ENCODE data around the gene ACOXL.

ACOXL gene

GRCh38 chr2:110875384-110875725 lies 143.0 kb downstream of the ACOXL start:
- no peak for DNase-seq (ENCODE audit: low read depth, low spot score)

GRCh38 chr2:110876167-110876999 lies 144.0 kb downstream of the ACOXL start:
- DNase-seq (ENCODE audit: low read depth, low spot score) = peak; percentile 18

- DNase-seq (ENCODE audit: low read depth, low spot score) = no peak
These were observed 144.9 kb downstream of the ACOXL start for GRCh38 chr2:110877031-110877827.

GRCh38 chr2:110878150-110878549 lies 145.8 kb downstream of the ACOXL start:
- DNase-seq (ENCODE audit: low read depth, low spot score) = no peak

- no peak for DNase-seq (ENCODE audit: low read depth, low spot score)
These were observed 149.5 kb downstream of the ACOXL start for GRCh38 chr2:110881908-110882307.

GRCh38 chr2:110883406-110883805 lies 151.0 kb downstream of the ACOXL start:
- DNase-seq (ENCODE audit: low read depth, low spot score) = no peak

GRCh38 chr2:110885256-110885655 lies 152.9 kb downstream of the ACOXL start:
- no peak for DNase-seq (ENCODE audit: low read depth, low spot score)

- DNase-seq (ENCODE audit: low read depth, low spot score) = no peak
These were observed 154.6 kb downstream of the ACOXL start for GRCh38 chr2:110886826-110887573.

- no peak for DNase-seq (ENCODE audit: low read depth, low spot score)
These were observed 156.0 kb downstream of the ACOXL start for GRCh38 chr2:110888411-110888810.

- DNase-seq (ENCODE audit: low read depth, low spot score) = no peak
These were observed 159.3 kb downstream of the ACOXL start for GRCh38 chr2:110891626-110892025.

- no peak for DNase-seq (ENCODE audit: low read depth, low spot score)
These were observed 163.9 kb downstream of the ACOXL start for GRCh38 chr2:110896226-110896625.

- DNase-seq (ENCODE audit: low read depth, low spot score) = no peak
These were observed 165.6 kb downstream of the ACOXL start for GRCh38 chr2:110897966-110898365.

GRCh38 chr2:110900191-110900590 lies 167.8 kb downstream of the ACOXL start:
- no peak for DNase-seq (ENCODE audit: low read depth, low spot score)

GRCh38 chr2:110903548-110903947 lies 171.2 kb downstream of the ACOXL start:
- DNase-seq (ENCODE audit: low read depth, low spot score) = no peak

GRCh38 chr2:110904116-110904778 lies 171.9 kb downstream of the ACOXL start:
- no peak for DNase-seq (ENCODE audit: low read depth, low spot score)

GRCh38 chr2:110904779-110905148 lies 172.4 kb downstream of the ACOXL start:
- peak; percentile 37 for DNase-seq (ENCODE audit: low read depth, low spot score)

- DNase-seq (ENCODE audit: low read depth, low spot score) = no peak
These were observed 172.8 kb downstream of the ACOXL start for GRCh38 chr2:110905217-110905616.

GRCh38 chr2:110906613-110907298 lies 174.4 kb downstream of the ACOXL start:
- no peak for DNase-seq (ENCODE audit: low read depth, low spot score)

GRCh38 chr2:110909501-110909900 lies 177.1 kb downstream of the ACOXL start:
- DNase-seq (ENCODE audit: low read depth, low spot score) = no peak

GRCh38 chr2:110910423-110910822 lies 178.1 kb downstream of the ACOXL start:
- no peak for DNase-seq (ENCODE audit: low read depth, low spot score)

GRCh38 chr2:110919738-110920137 lies 187.4 kb downstream of the ACOXL start:
- no peak for DNase-seq (ENCODE audit: low read depth, low spot score)
